ENCODE results near the gene PARP6. TPM values are rescaled to one million over a fixed set of nuclear protein-coding genes. Genes with fewer than 3 reads are reported as not detected.
"Not testable (repeated sequence)": the region's sequence is repeated elsewhere in the genome, so short reads cannot be mapped to it uniquely, and the experiment has no call there.

Gene PARP6
- polyA plus RNA-seq, 3 donors = 82.1 to 91.9 (median 88.9) TPM

DNA sequence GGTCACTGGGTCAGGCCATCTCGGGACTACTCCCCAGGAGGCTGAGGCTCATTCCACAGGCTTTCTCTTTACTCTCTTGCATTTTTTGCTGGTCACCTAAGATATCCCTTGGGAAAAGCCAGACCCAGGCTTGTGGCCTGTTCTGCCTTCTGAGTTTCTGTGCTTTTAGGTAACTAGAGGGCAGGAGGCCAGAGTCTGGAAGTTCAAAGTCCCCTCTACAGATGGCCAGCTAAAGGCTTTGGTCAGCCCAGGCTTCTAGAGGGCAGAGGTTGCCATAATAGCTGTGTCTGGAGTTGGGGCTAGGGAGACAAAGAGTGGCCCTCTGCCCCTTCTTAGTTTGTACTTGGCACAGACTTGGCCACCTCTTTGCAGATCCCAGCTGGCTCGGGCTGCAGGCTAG lies 8.4 kb upstream of the PARP6 start:
- no peak for DNase-seq (ENCODE audit: low read depth in 3 of 3, low spot score in 2 of 3)

DNA sequence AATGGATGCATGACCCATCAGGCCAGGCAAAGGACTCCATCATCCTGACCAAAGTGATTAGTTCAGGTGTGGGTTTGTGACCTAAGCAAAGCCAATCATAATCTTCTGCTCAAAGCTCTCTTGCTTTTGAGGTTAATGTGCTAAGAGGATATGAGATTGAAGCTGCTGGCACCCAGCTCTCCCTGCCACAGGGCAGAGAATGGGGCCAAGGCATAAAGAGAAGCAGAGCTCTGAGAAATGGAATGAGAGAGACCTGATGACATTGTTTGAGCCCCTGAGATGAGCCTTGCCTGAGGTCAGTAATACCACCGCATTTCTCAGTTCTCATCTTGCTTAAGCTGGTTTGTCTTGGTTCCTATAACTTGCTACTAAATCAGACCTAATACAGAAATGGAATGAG lies 6.4 kb upstream of the PARP6 start:
- DNase-seq (ENCODE audit: low read depth in 3 of 3, low spot score in 2 of 3) = no peak

DNA sequence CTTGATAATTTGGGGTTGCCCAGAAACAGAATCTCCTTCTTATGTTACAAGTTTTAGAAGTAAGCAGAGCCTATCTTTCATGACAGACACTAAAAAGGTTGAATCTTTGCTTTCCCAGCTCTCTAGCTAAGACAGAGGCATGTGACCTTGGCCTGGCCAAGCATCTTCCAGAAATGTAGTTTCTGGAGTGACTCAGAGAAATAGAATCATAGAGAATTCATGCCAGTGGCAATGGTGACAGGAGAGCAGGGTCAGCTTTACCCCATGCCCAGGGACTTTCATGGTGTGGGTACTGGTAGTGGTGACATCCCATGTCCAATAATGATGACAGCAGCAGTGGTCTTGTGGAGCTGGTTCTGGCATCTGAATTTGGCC lies 4.0 kb upstream of the PARP6 start:
- no peak for DNase-seq (ENCODE audit: low read depth in 3 of 3, low spot score in 2 of 3)

DNA sequence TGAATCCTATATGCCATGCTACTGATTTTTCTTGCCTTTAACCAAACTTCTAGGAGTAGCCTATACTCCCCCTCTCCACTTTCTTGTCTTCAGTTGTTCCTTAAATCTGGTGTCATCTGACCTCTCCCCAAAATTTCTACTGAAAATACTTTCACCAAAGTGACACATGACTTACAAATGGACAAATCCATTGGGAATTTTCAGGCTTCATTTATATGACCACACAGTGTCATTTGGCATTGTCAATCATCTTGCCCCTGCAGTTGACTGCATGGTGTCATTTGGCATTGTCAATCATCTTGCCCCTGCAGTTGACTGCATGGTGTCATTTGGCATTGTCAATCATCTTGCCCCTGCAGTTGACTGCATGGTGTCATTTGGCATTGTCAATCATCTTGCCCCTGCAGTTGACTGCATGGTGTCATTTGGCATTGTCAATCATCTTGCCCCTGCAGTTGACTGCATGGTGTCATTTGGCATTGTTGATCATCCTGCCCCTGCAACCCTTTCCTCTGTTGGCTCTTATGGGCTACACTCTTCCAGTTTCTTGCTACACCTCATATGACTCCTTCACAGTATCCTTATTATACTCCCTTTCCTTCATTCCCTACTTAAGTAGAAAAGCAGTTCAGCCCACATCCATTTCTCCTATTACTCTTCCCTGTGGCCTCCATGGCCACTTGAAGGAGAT lies 3.4 kb upstream of the PARP6 start:
- DNase-seq (ENCODE audit: low read depth in 3 of 3, low spot score in 2 of 3) = not testable (repeated sequence)

DNA sequence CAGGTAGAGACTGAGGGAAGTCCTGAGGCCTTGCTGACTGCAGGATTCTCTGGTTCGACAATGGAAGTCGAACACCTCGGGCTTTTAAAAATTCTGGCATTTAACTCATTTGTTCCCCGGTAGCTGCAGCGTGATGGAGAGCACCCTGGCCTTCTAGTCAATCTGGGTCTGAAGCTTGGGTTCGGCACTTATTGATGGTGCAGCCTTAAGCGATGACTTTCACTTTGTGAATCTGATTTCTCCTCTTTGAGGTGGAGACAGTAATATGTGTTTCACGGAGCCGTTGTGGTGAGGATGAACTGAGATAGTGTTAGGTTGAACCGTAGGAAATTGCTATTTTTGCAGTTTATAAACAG lies 621 bp upstream of the PARP6 start:
- DNase-seq (ENCODE audit: low read depth in 3 of 3, low spot score in 2 of 3) = no peak

DNA sequence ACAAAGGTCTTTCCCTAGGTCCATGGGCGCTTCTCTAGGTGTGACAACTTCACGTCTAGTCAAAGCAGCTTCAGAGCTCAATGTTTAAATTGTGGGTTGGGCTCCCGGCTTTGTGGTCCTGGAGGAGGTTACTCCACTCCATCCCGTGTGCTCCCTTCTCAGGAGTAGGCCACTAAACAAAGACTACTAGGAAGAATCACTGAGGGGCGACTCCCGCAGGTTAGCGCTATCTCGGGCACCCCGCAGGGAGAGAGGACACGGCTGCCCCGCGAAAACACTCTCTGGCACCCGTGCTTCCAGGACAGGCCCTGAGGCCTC lies 500 bp downstream of the PARP6 start:
- DNase-seq (ENCODE audit: low read depth in 3 of 3, low spot score in 2 of 3) = peak in 1 of 3 donors; percentile 2

DNA sequence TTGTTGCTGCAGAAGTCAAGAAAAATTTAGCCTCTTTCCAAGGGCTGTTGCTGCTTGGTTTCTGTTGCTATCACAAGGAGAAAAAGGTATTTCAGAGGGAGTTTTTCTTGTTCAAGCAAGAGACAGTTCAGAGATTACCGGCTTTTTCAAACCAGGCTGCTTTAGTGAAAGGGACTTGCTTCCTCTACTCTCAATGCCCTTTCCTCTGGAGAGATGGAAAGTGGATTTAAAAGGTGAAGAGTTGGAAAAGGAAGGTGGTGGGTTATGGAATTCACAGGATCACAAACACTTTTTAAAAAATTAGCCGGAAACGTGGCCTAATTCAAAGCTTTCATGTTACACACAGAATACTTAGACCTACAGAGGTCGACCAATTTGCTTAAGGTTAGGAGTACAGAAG lies 1.1 kb downstream of the PARP6 start:
- no peak for DNase-seq (ENCODE audit: low read depth in 3 of 3, low spot score in 2 of 3)

DNA sequence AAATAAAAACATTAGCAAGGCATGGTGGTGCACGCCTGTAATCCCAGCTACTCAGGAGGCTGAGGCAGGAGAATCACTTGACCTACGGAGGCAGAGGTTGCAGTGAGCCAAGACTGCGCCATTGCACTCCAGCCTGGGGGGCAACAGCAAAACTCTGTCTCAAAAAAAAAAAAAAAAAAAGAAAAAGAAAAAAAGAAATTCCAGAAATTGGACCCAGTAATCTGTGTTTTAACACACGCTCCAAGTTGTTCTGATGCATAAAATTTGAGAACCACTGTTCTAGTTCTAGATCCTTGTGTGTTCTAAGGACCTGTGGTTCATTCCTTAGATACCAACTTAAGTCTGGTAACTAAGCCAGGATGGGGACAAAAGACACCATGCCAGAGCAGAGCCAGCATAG lies 2.6 kb downstream of the PARP6 start:
- DNase-seq (ENCODE audit: low read depth in 3 of 3, low spot score in 2 of 3) = no peak

DNA sequence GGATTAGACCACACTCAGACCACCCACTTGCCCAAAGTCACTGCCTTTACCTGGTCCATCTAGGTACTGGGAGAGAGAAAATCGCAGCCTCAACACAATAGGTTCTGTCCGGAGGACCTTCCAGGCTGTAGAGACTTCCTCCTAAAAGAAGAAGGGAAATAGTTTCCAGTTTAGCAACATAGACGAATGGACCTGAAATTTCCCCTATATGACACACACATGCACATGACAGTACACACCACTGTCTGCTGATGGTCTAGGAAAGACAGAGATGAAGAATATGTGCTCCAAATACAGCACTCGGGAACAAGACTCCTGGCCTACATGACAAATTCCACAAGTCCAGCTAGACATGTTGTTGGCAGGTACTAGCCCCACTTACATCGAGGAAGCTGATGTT lies 7.3 kb downstream of the PARP6 start:
- no peak for DNase-seq (ENCODE audit: low read depth in 3 of 3, low spot score in 2 of 3)

DNA sequence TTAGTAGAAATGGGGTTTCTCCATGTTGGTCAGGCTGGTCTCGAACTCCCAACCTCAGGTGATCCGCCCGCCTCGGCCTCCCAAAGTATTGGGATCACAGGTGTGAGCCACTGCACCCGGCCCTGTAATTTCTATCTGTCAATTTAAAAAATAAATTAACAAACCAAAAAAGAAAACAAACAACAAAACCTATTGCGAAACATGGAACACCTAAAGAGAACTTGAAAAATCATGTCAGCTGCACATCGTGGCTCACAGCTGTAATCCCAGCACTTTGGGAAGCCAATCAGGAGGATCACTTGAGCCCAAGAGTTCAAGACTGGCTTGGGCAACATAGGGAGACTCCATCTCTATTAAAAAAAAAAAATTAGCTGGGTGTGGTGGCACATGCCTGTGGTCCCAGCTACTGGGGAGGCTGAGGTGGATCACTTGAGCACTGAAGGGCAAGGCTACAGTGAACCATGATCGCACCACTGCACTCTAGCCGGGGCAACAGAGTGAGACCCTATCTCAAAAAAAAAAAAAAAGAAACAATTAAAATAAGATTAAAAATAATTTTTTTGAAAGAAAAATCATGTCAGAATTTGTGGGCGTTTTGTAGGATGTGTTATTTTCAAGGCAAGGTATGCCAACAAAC lies 19.6 kb downstream of the PARP6 start:
- no peak for DNase-seq (ENCODE audit: low read depth in 3 of 3, low spot score in 2 of 3)

DNA sequence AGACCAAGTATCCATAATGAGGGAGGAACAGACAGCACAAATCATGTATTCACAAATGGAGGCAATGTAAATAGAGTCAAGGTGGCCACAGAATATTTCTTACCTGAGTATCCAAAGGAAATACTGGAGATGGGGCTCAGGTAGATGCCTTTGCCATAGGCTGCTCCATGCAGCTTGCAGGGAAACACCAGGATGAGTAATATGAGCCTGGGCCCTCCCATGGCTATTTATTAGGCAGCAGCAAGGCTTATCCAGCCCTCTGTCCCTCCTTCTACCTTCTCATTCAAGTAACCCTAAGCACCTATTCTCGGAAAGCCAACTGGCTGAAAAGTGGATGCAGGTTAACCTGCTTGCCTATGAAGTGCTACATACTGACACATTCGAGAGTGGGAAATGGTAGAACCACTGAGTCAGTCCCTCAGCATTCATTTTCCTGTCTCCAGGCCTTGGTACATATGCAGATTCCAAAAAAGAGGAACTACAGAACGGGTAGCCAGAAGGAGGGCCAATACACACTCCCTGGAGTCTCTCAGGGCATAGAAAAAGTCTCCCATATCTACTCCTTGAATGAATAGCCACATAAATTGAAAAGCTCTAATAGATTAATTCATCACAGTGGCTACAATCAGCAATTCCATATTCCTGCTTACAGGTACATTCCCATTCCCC lies 23.1 kb downstream of the PARP6 start:
- no peak for DNase-seq (ENCODE audit: low read depth in 3 of 3, low spot score in 2 of 3)

DNA sequence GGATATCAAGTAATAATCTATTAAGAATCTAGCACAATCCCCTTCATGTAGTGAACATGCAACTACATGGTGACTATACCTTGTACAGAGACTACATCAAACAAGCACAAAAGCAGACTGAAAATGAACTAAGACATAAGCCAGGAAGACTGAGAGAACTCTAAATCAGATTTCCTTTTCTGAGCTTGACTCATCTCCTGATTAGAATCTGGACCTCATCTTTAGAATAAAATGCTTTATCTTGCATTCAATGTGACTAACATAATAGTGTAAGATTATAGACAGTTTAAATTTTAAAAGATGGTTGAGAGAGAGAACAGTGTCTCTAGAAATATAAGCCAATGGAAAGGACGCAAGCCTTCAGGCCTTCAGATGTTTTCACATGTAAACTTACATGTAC lies 23.8 kb downstream of the PARP6 start:
- DNase-seq (ENCODE audit: low read depth in 3 of 3, low spot score in 2 of 3) = no peak

DNA sequence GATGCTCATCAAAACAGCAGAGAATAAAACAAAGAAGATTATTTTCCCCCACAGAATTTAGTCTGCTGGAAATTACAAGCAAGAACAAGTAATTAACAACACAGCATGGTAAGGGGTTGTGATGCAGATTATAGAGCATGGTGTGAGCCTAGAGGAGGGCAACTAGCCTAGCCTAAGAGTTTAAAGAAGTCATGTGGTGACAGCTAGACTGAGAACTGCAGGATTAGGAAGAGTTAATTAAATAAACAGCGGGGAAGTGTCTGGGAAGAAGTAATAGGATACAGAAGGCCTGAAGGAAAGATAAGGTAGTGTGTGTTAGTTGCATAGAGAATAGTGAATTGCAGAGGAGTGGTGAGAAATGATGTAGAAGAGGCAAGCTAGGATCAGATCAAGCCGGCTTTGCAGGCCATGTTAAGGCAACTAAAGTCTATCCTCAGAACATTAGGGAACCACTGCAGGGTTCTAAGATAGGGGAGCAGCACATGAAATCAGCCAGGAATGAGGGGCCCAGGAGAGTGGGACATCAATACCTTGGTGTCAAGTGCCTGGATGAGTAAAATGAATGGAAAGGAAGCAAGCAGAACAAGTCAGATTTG lies 29.5 kb downstream of the PARP6 start:
- no peak for DNase-seq (ENCODE audit: low read depth in 3 of 3, low spot score in 2 of 3)

DNA sequence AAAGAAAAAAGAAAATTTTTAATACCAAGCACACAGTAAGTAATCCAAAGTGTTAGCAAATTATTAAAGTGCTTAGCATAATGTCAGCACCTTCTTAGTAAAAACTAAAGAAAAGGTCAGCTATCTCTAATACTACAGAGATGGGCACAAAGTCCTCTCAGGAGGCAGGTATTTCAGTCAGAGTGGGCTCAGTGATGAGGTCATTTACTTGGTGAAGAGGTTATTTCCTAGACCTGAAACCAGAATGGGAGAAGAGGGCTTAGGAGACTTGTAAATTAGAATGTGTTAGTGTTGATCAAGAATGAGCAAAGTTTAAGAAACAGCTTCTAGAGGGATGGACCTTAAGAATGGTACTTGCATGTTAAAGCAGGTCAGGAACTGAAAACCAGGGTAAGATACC lies 32.7 kb downstream of the PARP6 start:
- DNase-seq (ENCODE audit: low read depth in 3 of 3, low spot score in 2 of 3) = no peak

DNA sequence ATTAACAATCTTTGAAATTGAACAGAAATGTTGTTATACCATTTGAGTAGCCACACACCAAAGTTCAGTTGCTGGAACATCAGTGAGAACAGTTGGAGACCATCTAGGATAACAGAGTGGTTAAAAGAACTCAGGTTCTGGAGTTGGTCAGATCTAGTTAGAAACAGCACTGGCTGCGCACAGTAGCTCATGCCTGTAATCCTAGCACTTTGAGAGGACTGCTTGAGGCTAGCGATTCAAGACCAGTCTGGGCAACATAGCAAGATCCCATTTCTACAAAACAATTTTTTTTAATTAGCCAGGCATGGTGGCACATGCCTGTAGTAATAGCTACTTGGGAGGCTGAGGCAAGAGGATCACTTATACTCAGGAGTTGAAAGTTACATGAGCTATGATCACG lies 33.8 kb downstream of the PARP6 start:
- DNase-seq (ENCODE audit: low read depth in 3 of 3, low spot score in 2 of 3) = no peak

DNA sequence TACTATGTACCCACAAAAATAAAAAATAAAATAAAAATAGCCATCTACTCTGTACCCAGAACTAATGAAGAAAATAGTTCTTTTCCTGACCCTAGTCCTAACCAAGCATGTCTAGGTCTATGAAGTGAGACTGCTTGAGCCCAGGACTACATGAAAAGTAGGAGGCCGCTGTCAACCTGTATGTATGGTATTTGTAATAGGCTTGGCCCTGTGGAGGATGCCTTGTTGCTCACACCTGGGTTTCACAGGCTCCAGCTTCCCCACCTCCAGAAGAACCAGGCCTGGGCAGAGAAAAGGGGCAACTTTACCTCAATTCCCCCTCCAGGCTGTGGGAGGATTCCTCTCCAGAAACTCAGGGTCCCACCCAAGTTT lies 34.5 kb downstream of the PARP6 start:
- DNase-seq (ENCODE audit: low read depth in 3 of 3, low spot score in 2 of 3) = no peak

DNA sequence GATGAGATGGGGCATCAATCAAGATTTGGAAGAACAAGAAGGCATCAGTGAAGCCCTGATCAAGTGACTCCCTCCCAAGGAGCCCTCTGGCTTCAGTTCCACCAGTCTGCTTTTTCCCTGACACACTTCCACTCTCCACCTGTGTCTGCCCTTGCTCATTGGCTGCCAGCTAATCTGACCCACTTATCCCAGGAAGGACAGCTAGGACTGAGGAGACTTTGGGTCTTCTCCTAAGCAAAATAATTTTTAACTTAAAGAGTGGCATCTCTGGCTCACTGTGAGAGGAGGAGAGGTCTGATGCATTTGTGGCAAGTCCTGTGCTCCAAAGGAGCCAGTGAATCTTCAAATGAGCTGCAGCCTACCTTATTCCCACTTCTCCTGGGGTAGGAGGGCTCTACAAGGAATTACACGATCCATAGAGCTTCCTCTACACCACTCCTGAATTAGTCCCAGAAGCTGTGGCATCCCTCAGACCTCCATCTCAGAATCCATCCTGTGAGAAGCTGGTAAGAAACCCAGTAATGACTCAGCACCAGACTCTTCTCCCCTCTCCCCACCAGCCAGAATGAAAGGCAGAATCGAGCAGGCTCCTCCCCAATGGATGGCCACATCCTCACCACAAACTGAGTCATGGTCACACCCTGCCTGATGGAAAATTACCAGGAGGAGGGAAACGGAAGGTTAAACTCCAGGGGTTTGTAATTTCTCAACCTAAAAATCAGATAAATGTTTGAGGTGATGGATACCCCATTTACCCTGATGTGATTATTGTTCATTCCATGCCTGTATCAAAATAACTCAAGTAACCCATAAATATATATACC lies 35.1 kb downstream of the PARP6 start:
- DNase-seq (ENCODE audit: low read depth in 3 of 3, low spot score in 2 of 3) = no peak

DNA sequence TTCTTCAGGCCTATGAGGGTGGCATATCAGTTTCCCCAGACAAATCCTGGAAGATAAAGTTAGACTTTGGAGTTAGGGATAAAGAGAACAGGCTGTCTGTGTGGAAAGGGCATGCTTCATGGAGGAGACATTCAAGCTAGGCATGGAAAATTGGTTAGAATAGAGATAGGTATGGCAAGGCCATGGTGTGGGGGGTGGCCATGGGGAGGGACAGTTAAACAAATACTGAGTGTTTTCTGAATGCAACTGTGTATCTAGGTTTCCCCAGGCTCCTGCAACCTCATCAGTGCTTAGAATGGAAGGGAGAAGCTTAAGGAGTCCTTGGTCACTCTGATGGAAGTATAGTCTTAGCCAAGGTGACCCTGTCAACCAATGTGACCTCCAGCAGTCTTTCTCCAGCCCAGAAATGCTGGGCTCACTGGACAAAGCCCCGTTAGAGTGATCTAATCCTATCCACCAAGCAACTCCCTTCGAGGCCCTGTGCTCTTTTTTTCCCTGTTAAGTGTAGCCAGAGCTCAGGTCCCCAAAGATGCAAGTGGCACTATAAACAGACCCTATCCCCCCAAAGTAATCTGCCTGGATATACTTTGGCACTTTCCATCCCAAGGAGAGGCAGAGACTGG lies 35.9 kb downstream of the PARP6 start:
- DNase-seq (ENCODE audit: low read depth in 3 of 3, low spot score in 2 of 3) = no peak

DNA sequence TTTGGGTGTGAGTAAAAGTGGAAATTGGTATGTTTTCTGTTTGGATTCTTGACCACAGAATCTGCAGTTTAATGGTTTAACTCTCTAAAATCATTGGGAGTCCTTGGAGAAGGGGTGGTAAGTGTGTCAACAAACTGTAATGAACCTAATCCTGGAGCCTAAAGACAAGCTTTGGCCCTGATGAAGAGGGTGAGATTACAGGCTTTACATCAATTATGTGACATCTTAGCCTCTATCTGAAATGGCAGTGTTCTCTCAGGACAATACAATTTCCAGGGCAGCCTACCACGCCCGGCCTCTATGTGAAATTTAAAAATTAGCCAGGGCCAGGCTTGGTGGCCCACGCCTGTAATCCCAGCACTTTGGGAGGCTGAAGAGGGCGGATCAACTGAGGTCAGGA lies 37.1 kb downstream of the PARP6 start:
- no peak for DNase-seq (ENCODE audit: low read depth in 3 of 3, low spot score in 2 of 3)

DNA sequence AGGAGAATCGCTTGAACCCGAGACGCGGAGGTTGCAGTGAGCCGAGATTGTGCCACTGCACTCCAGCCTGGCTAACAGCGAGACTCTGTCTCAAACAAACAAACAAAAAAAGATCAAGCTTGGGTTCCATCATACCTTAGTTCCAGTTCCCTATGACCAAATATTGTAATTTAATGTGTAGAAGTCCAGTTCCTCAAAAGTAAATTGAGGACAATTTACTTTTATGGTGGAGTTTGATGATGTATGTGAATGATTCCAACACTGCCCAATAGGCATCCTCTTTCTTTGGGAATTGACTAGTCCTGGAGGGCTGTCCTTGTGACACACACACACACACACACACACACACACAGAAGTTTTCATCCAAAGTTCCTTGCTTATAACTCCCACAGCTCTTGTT lies 38.6 kb downstream of the PARP6 start:
- no peak for DNase-seq (ENCODE audit: low read depth in 3 of 3, low spot score in 2 of 3)

Measured in right renal cortex interstitium (tissue), 3 donors.